Activated CD8-positive, alpha-beta memory T cell treated with anti-CD3 and anti-CD28 coated beads, Interleukin-2, amount 50 U/mL, for 24 hours (primary cell): ENCODE results near the gene GPR153.
A peak's percentile ranks its signal among the peaks of the same experiment; 100 is the strongest.

Experiments
- DNase-seq: peaks from one replicate; pipeline ENCODE4 v3.0.0-alpha.2; 2020; ENCODE audit errors: extremely low read depth

The GPR153 gene

DNA sequence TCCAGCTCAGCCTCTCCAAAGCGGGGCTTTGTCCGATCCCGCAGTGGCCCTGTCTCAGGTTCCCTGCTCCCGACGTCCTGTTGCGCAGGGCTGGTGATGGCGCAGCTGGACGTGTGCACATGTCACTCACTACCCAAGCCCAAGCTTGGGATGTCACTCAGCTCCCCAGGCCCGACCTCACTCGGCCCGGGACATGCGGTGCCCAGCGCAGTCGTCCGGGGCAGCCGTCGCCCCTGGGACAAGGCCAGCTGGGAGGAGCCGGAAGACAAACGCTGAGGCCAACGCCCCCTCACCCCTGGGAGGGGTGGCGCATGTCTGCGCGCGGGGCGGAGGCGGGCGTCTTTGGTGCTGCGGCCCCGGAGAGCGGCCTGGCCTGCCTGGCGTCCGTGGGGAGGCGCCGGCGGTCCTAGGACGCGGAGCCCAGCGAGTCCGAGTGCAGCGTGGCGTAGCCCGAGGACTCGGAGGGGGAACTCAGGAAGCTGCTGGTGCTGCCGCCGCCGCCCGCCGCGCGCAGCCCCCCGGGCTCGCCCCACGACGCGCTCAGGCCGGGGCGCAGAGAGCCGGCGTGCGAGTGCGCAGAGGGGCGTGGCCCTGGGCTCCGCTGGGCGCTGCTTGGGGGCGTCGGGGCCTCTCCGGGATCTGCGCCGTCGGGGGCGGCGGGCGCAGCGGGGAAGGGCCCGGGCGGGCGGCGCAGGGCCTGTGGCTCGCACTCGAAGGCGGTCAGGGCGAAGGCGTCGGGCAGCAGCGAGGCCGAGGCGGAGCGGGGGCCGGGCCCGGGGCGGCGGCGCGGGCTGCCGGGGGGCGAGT, 11.8 kb downstream of the GPR153 start:
- no peak for DNase-seq

DNA sequence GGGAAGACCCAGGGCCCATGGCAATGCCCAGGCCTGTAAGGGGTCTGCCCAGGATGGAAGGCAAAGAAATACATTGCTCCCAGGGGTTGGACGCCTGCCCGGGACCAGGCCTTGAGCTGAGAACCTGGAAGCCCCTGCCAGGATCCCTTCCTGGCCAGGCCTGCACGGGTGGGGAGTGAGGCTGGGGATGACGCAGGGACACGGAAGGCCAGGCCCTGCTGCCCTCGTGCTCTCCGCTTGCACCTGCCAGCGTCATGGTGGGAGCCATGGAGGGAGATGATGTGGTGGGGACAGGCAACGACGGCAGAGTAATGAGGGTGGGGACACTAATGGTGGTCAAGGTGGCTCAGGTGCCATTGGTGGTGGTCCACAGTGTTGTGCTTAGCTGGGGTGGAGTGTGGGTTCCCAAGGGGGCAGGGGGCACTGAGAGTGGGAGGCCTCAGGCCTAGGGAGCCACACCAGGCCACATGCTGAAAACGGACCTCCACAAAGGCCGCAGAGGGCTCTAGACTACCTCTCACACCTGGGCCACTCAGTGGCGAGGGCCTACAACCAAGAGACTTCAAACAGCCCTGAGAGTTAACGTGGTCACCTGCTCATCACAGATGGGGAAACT, 12.6 kb downstream of the GPR153 start:
- DNase-seq = no peak

DNA sequence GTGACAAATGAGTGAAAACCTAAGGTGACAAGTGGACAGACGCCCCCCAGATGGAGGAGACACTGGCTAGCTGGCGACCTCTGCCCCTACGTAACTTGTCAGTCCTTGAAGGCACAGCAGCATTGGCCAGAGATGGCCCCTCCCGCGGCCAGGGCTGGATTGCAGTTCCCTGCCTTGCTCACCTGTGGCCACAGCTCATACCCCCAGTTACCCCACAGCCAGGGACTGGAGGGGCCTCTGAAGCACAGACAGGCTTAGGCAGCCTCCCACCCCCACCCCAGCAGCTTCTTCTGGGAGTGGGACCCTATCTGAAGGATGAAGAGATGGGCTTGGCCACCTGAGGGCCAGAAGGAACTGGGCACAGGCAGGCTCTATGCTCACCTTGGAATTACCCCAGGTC, 13.2 kb downstream of the GPR153 start:
- DNase-seq = no peak

DNA sequence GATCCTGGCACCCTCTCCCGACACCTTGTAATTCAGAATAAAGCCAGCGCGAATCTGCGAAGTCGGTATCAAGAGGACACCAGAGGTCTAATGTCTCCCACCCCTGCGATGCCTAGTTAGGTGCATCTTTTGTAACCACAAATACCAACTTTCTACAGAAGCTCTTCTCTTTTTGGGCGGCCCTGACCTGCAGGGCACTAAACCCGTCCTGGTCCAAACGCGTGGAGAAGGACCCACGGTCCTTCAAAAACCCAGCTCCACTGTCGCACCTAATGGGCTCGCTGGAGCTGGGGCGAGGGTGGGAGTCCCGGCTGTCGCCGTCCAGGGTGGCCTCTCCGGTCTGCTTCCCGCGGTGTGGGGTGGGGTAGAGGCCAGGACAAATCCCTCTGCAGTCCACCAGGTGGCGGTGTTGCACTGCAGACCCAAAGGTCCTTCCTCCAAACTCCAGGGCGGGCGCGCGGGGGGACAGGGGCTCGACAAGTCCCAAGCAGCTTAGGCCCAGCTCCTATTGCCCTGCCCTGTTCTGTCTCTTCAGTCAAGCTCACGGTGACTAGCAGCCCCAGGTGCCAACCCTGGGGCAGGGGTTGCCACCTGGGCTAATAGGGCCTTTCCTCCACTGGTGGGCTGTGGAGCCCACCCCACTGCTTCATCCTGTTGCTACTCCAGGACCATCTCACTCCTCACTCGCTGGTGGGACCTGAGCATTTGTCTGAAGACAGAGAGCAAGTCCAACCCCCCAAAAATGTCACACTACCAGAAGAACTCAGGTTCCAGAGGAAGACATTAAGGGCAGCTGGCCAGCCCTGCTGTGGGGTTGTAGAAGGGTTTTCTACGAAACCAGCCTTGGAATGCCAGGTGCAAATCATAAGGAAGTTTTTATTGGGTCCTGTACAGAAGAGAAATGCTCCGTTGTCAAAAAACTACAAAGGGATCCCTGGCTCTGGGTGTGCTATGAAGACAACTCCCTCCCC, 14.1 kb downstream of the GPR153 start:
- DNase-seq = peak; percentile 44

DNA sequence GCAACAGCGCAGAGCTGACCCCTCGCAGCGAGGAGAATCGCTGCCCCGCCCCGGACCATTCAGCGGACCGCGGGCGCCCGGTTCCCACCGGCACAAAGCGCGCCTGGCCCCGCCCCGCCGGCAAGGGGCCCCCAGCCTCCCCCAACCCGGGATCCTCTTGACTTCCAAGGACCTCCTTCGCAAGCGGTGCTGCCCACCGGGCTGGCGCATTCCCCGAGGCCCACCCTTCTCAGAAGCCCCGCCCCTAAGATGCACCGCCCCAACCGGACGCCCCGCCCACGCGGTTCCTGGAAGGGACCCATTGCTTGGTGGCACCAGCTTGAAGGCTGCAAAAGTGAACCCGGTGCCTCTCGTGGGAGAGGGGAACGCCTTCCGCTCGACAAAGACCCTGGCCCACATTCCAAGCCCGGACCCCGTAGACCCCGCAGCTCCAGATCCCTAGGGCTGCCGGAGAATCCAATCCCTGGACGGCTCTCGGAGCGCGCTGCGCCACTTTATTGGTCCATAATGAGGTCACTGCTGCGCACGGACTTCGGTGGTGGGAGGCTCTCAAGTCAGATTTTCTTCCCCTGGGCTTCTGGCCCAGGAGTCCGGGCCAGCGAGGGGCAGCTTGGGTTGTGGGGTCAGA, 14.9 kb downstream of the GPR153 start:
- no peak for DNase-seq

DNA sequence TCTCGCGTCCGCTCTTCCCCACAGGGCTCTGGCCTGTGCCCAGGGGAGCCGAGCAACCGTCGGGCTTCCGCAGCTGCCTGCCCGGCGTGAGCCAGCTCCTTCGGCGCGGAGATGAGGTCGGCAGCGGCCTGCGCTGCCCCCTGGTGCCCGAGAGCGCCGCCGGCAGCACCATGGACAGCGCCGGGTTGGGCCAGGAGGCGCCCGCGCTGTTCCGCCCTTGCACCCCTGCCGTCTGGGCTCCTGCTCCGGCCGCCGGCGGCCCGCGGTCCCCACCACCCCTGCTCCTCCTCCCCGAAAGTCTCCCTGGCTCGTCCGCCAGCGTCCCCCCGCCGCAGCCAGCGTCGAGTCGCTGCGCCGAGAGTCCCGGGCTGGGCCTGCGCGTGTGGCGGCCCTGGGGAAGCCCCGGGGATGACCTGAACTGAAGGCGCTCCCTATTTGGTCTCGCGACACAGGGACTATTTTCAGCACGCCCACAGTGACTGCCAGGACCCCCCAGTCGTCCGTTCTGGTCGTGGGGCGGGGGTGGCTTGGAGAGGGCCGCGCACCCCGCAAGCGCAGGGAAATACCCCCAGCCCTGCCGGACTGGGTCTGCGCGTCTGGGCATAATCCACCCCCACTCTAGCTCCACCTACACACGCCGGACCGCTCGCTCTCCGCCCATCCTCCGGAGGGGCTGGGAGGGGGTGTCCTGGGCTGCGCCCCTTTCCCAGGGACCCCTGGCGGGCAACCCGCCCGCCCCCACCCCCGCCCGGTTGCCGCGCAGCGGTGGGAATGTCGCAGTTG, 15.6 kb downstream of the GPR153 start:
- DNase-seq = no peak

DNA sequence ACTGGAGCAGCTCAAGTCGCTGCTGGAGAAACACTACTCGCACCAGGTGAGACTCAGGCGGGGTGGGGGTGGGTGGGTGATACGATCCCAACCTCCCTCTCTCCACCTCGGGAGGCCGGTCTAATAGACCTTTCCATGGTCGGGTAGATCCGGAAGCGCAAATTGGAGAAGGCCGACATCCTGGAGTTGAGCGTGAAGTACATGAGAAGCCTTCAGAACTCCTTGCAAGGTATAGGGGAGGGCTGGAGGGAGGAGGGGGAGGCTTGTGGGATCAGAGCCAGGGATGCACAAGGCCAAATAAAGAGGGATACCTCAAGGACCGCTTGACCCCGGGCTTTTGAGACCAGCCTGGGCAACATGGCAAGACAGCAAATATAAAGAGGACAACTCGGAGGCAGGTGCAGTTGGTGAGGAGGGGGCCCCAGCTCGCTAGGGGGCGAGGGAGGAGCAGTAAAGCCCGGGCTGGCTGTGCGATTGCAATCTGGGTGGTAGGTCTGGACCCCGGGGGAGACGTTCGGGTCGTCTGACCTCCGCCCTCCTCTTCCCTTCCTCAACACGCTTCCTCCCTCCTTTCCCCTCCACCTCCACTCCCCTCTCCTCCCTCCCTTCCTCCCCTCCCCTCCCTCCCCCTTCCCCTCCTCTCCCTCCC, 16.4 kb downstream of the GPR153 start:
- no peak for DNase-seq

DNA sequence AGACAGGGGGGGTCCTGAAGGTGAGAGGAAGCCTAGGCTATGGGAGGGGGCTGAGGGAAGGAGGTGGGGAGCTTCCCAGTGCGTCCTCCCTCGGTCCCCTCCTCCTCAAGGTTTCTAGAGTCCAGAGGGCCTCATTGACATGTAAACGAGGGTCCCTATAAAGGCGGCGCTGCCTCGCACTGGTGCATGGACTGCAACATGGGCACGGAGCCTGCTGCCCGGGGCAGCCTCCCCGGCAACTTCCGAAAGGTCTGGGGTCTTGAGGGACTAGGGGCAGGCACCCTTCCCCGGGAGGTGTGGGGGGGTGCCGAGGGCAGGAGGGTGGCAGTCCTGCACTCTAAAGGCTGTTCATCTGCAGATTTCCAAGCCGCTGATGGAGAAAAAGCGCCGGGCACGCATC, 16.9 kb downstream of the GPR153 start, which contains the start of gene HES3:
TSS of gene HES3 (plus strand) at position 187 of the 400 bp plus-strand sequence. CDS start at position 374, 187 bp downstream.
- DNase-seq = no peak

DNA sequence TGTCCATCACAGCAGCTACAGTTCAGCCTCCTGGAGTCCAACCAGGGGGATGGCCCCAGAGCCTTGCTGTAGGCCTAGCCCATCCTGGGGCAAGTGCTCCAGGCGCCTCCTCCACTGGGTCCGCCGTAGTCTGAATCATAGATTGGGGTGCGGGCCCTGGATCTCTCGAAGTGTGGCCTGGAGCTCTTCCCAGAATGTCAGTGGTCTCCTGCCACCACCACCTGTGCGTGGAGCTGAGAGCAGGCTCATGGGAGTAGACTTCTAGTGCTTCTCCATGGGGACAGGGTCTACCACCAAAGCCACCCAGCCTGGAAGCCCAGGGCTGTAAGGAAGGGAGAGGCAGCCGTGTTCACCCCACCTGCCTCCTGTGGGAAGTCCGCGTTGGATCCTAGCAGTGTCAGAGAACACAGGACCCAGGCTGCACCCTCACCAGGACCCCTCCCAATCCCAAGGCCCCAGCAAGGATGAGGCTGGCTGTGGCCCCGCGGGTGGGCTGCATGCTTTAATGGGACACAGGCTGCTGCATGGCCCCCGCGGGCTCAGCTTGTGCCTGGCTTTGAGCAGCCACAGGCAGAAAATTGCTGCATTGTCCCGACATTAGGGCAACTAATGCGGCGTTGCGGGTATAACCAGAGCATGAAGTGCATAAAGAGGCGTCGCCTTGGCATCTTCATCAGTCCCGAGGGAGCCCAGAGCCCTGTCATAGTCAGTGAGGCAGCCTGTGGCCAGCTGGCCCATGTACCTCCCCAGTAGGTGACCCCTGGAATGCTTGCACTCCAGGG, 17.7 kb downstream of the GPR153 start:
- DNase-seq = no peak

DNA sequence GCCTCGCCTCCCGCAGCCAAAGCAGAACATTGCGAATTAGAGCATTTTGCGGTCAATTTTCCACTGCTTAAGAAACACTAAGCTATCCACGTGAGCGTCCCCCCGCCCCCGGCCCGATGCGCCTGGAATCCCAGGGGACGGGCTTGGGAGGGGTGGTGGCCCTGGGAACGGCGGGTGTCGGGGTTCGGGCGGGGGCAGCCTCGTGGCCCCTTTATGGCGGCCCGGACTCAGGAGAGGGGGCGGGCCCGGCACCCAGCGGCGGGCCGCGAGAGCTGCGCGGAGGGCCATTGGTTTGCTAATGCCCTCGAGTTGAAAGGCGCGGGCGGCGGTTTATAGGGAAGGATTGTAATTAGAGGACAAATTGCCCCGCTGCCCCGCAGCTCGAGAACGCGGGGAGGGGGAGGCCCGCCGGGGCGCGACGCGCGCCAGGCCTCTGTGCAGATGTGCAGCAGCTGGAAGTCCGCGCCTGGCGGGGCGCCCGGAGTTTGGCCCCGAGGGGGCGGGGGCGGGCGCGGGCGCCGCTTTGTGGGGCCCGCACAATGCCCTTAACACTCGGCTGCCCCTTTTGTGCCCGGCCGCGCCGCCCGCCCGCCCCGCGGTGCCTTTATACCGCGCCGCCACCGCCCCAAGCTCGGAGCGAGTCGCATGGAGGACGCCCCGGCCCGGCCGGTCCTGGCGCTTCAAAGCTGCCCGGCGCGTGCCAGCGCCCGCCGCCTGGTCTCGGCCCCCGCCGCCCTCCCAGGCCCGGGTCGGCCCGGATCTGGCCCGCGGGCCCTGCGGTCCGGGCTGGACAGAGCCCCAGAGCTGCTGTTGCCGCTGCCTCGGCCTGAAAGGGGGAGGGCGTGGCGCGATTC, 18.8 kb downstream of the GPR153 start:
- DNase-seq = no peak

DNA sequence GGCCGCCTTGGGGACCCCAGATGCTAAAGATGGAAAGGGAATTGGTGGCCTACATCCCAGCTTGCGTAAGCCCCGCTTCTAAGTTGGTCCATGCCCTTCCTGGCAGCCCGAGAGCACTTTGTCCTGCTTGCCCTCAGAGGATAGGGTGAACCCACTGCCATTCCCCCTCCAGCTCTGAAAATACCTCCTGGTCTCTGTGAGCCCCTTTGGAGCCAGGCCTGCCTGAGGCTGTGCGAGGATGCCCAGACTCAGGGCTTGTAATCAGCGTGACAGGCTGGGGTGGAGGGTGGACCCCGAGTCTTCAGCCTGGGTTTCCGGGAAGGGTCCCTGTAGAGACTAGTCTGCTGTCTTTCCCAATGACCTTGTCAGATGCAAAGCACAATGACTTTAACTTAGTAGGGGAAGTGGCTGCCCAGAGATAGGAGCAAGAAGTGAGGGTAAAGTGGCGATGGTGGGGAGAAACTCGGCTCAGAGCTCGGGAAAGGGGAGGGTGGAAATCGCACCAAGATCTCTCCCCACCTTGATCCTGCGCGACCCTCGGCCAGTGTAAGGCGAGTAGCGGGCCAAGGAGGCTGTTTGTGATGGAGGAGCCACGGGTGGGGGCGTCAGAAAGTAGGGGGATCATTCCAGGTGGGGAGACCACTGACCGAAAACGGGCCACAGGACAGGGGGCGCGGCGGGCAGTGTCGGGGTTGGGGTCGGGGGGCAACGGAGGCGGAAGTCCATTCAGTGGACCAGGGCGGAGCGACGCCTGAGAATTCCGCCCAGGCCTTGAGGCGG, 19.6 kb downstream of the GPR153 start:
- DNase-seq = no peak

DNA sequence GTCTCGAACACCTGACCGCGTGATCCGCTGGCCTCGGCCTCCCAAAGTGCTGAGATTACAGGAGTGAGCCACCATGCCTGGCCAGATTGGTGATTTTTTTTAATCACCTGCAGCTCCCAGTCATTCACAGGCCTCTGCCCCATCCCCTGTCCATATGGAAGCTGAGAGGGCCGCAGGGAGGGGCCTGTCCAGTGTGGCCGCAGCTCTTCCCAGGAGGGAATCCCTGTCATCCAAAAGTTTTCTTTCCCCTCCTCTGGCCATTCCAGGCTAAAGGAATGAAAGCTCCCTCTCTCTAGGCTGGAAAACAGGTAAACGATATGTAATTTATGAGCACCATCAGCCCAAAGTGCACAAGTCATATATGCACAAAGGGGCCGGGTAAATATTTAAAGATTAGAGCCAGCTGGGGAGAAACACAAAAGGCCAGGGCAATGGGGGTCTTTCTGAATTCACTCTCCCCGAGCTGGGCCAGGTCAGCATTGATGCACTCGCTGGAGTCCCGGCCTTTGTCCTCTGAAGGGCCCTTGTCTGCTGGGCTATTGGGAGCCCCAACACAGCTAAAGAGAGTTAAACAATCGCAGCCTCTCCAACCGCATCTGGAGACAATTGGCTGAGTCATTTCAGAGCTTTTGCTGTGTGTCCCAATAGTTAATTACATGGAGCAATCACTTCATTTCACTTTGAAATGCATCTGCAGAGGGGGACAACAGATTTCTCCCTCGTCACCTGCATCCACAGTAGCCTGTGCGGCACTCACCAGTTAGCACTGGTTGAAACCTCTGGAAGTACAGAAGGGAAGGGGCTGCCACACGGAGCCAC, 20.7 kb downstream of the GPR153 start:
- no peak for DNase-seq

DNA sequence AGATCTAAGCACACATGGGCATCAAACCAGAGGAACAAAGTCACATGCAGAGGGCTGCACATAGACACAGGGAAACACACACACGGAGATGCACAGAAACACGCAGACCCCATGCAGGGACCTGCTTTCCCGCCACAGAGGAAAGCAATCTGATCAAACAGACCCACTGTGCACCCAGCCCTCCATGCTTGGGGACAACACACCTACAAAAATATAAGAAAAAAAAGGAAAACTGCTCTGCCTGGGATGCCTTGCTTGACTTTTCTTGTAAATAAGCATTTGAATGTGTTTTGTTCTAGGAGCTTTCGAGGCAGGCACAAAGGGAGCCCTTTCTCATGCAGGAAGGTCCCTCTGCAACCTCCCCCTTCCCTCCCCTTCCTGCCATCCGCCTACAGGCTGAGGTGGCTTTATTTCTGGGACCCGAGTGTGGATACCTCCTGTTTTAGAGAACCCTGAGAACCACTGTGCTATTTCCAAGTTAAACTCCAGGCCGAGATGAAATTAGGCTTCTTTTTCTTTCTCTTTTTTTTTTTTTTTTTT, 21.6 kb downstream of the GPR153 start:
- DNase-seq = no peak

DNA sequence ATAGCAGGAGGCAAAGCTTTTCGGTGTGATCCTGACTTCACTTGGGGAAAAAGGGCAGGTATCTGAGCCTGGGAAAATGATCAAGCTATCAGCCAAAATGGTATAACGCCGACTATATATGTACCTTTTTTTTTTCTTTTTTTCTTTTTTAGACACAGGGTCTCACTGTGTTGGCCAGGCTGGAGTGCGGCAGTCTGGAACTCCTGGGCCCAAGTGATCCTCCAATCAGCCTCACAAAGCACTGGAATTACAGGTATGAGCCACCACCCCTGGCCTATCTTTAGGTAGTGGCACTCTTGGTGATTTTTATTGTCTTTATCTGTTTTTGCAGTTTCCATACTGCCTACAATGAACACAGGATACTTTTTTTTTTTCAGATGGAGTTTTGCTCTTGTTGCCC, 23.8 kb downstream of the GPR153 start:
- DNase-seq = no peak

DNA sequence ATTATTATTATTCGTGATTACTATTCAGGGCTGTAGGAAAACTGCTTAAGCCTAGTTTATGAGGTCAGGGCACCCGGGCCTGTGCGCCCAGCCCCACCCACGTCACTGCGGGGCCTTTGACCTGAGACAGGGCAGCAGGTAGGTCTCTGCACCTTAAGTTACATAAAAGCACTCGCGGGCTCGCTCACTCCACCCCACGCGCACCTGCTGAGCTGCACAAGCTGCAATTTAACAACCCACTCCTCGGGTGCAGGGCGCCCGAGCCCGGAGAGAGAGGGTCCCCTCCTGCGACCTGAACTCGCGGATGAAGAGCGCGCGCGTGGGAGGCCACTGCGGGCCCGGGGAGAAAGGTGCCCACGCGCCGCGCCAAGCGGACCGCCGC, 25.6 kb downstream of the GPR153 start:
- DNase-seq = no peak

DNA sequence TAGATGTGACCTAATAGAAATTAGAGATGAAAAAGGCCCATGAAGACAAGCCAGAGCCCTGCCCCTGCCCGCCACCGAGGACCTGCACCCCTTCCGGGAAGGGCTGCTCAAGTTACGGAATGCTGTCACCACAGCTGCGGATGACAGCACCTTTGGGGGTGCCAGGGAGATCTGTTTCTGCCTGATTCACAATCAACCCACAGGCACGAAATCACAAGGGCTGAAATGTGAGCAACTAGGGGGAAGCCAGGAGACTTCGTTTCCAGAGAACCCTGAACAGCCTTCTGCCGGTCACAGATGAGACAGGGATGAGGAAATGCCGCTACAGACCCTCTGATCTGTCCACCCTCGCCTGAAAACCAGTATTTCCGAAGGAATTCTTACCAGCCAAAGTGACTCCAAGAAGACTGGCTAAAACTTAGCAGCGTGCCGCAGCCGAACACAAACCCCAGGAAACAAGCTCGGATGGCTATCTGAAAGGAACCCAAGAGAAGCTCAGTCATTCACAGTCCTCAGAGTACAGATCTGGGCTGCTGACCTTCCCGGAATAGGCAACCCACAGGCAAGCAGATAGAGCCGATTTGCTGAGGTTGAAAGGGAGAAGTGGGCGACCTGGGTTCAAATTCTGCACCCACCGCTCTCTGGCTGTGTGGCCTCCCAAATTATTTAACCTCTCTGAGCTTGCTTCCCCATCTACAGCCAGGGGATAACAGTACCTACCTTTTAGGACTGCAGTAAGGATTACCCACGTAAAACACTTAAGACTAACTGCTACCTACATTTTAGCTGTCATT, 26.2 kb downstream of the GPR153 start:
- no peak for DNase-seq
